Skin epidermis (tissue), 12 donors: ENCODE measurements around the gene GHRL.

Source experiments
- H3K27ac ChIP-seq, 21 experiments: fragments of 200-600 bp; sonication (generic) in 11 of 21; one replicate each; pipeline ENCODE4 v1.5.0; 2020; ENCODE audit warnings: mild to moderate bottlenecking in 3 of 21, inconsistent platforms in 2 of 21, moderate library complexity in 2 of 21
- H3K4me3 ChIP-seq, 7 experiments: fragments of 200-600 bp; sonication (generic) in 2 of 7; one replicate each; pipeline ENCODE4 v1.5.0; 2020; ENCODE audit warnings: inconsistent platforms in 2 of 7, mild to moderate bottlenecking in 2 of 7, moderate library complexity in 1 of 7

GHRL gene, protein sequence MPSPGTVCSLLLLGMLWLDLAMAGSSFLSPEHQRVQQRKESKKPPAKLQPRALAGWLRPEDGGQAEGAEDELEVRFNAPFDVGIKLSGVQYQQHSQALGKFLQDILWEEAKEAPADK

GRCh38 chr3:10292505-10293419 lies at the start of gene GHRL:
GHRL (minus strand) TSS chr3:10292947; CDS start chr3:10290180, 2,767 bp downstream.
- peak within 1 kb of the TSS in 13 of 21 experiments; percentile 8 to 60 (median 35) for H3K27ac ChIP-seq
- H3K4me3 ChIP-seq = no peak within 1 kb of the TSS

DNA sequence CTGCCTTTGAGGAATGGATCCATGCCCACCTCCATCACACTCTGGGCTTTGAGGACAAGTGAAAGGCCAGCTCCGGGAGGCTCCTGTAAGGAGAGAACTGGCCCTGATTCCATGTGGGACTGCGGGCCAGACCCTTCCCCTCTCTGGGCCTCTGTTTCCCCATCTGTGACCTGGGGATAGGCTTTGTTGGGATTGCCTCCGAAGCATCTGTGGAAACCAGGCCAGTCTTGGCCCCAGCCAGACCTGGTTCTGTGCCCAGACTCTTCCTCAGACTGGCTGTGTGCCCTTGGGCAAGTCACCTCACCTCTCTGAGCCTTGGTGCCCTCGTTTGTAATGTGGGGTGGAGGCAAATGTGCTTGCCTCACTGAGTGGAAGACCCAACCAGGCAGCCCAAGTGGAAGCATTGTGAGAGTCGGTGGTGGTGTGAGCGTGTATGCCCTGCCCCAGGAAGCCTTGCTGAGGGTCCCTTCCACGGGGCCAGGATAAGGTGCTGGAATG lies 49.2 kb upstream of the GHRL start:
- H3K4me3 ChIP-seq = no peak overlapping the region
- no peak overlapping the region for H3K27ac ChIP-seq

GRCh38 chr3:10340476-10340875 lies 47.7 kb upstream of the GHRL start:
- H3K27ac ChIP-seq = no peak overlapping the region
- H3K4me3 ChIP-seq = no peak overlapping the region

GRCh38 chr3:10340046-10340445 lies 47.3 kb upstream of the GHRL start:
- no peak overlapping the region for H3K27ac ChIP-seq
- no peak overlapping the region for H3K4me3 ChIP-seq

DNA sequence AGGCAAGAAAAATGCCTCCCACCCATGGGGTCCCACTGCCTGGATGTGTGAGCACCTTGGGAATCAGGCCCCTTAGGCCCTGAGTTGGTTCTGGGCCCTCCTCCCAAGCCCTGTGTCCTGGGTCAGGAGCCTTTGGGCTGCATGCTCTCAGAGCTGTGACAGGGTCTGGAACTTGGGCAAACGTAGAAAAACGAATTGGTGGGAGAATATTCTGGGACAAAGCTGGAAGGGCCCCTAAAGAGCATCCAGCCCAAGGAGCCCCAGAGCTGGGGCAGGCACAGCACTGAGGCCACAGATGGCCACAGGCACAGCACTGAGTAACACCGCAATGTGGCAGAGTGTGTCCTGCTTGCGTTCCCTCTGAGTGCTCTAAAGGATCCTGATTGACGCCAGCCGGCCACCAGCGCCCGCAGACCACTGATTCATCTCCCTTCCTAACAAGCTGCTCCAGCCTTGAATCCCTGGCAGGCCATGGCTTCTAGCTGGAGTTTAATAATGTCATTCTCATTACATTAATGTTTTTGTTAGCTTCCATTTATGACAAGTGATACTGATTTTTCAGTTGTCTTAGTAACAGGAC lies 46.7 kb upstream of the GHRL start:
- H3K4me3 ChIP-seq = no peak overlapping the region
- no peak overlapping the region for H3K27ac ChIP-seq

GRCh38 chr3:10338591-10339353 lies 46.0 kb upstream of the GHRL start:
- no peak overlapping the region for H3K27ac ChIP-seq
- H3K4me3 ChIP-seq = no peak overlapping the region

DNA sequence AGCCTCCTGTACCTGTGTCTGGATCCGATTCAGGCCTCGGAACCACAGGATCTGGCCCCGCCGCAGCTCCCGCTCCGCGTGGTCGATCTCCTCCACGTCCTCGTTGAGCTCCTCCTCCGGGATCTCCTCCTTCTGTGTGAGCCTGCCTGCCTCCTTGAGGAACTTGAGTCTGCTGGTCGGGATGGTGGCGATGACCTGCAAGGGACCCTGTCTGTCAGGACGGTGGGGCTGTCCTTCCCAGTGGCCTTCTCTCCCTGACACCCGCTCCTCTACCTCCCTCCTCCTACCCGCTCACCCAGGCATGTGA lies 45.4 kb upstream of the GHRL start:
- H3K27ac ChIP-seq = no peak overlapping the region
- H3K4me3 ChIP-seq = no peak overlapping the region

GRCh38 chr3:10337323-10338163 lies 44.8 kb upstream of the GHRL start:
- Histone ChIP-seq H3K4me3 (no peak overlapping the region), H3K27ac (no peak overlapping the region)

GRCh38 chr3:10336761-10337160 lies 44.0 kb upstream of the GHRL start:
- no peak overlapping the region for H3K27ac ChIP-seq
- H3K4me3 ChIP-seq = no peak overlapping the region

DNA sequence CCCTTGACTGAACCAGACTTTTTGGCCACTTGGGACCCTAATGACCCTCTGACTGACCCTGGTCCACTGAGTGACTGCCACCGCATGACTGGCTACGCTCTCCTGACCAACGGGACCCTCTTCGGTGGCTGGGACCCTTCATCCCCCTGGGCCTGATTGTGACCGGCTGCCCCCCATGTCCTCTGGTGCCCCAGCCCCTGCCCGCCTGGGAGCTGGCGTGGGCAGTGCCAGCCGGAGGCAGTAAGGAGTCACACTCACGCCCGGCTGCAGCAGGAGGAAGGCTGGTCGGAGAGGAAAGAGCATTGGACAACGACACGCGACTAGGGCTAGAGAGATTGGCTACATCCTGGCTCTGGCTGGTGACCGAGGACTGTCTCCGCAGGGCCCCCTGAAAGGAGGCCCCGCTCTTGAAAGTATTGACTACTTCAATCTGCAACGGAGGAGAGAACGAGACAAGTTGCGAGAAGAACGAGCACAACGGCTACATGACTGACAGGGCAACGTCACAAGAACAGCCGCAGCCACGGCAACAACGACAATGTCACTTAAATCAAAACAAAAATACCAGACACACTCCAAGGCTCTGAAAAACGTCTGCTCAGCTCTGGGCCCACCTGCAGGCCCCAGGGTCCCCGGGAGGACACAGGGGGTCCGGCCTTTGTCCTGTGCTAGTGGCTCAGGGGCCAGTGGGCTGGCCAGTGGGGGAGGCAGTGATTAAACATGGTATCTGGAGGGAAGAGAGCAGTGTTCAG lies 43.3 kb upstream of the GHRL start:
- Histone ChIP-seq H3K4me3 (no peak overlapping the region), H3K27ac (no peak overlapping the region)

GRCh38 chr3:10335190-10335738 lies 42.5 kb upstream of the GHRL start:
- Histone ChIP-seq H3K4me3 (no peak overlapping the region), H3K27ac (no peak overlapping the region)

GRCh38 chr3:10334459-10334858 lies 41.7 kb upstream of the GHRL start:
- H3K4me3 ChIP-seq = no peak overlapping the region
- H3K27ac ChIP-seq = no peak overlapping the region

DNA sequence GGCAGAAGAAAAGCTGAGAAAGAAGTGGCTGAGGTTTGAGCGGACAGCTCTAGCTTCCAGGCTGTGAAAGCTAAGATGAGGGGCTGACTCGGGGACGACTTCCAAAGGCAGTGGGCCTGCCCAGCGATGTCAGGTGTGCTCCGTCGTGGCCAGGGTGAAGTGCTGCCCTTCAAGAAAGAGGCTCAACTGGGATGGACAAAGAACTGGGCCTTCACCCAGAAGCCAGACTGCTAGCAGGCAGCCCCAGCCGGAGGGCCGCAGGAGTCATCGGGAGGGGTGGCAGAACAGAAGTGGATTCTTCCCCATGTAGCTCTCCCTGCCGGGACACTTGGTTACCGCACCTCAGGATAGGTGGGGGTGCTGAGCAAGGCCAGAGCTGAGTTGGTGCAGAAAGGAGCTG lies 41.3 kb upstream of the GHRL start:
- Histone ChIP-seq H3K4me3 (no peak overlapping the region), H3K27ac (no peak overlapping the region)

- H3K27ac ChIP-seq = no peak overlapping the region
- H3K4me3 ChIP-seq = no peak overlapping the region
Measured at GRCh38 chr3:10333349-10333650, 40.6 kb upstream of the GHRL start.

DNA sequence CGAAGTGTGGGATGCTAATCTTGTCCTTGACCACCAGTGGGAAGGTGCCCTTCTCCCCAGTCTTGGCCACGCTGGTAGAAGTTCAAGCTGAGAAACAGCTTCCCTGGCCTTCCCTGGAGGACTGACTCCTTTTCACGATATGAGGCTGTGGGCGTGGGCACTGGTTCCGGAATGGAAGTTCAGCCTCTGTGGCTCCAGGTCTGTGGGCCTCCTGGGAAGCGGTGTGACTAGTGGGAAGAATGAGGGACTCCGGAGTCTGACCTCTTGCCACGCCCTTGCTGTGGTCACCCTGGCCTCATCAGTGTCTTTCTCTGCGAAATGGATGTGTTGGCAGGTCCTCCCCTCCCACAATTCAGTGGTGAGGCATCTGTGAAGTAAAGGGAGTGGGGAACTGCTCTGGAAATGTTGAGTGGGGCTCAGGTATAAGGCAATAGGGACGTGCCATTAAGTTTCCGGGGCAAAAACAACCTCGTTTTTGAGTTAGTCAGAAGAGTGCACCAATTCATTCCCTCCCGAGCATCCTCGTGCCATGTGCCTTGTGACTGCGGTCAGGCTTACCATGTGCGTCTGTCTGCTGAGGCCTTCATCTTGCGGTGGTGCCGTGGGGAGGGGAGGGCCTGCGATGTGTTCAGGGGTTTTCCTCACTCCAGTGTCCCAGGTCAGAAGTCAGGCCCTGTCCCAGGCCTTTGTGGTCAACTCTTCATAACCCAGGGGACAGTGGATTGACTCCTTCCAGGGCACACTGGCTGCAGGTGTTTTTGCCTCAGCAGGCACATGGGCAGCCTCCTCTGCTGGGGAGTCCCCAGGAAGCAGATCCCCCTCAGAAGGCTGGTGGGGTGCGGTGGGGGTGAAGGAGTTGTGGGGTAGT lies 40.0 kb upstream of the GHRL start:
- Histone ChIP-seq H3K27ac (no peak overlapping the region), H3K4me3 (no peak overlapping the region)

- H3K27ac ChIP-seq = no peak overlapping the region
- H3K4me3 ChIP-seq = no peak overlapping the region
Measured at GRCh38 chr3:10331320-10331719, 38.6 kb upstream of the GHRL start.

DNA sequence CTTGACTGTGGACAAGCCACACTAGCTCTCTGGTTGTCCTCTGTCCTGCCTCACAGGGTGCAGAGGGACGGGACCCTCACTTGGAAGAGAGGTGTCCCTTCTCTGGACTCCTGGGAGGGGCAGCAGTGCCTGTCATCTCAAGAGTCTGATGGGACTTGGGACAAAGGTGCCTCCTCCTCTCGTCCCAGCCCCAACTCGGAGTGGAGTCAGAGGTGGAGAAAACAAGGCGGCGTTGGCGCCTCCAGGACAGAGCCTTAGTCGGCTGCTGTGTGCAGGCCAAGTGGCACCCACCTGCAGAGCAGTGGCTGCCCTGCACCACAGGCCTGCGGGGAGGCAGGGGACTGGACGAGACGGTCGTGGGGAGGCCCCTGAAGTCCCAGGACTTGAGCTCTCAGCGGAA lies 37.6 kb upstream of the GHRL start:
- Histone ChIP-seq H3K4me3 (no peak overlapping the region), H3K27ac (no peak overlapping the region)

DNA sequence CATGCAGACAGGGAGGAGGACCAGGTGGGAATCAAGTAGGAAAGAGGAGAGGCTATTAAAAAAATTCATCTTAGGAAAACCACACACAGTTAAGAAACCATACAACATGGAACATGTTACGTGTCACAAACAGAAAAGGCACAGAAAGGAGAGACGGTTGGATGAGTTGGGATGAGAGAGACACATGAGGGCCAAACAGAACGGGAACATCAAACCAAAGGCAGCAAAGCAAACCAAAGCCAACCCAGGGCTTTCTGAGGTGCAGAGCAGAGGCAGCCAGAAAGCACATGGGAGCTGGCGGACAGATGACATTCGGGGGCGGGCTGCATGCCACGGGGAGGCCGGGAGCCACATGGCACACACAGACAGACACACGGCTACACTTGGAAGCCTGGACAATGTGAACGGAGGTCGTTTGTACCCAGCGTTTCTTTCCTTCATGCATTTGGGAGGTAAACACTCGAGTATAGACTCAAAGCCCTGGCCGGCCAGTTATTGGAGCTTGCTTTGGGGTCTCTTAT lies 36.8 kb upstream of the GHRL start:
- no peak overlapping the region for H3K4me3 ChIP-seq
- no peak overlapping the region for H3K27ac ChIP-seq
